ENCODE results near the gene MEF2D.

The MEF2D gene

DNA sequence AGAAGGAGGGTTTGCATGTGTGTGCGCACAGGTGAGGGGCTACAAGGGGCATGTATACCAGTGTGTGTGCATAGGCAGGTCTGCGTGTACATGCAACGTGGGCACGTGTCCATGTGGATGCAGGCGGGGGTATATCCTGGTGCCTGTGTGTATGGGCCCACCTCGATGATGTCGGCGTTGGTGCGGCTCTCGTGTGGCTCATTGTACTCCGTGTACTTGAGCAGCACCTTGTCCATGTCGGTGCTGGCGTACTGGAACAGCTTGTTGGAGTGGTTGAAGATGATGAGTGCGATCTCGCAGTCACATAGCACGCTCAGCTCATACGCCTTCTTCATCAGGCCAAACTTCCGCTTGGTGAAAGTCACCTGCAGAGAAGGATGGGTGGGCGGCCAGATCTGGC is 18.3 kb downstream of the MEF2D start:
- DNase-seq (ENCODE audit: low spot score in 2 of 2) = no peak
- peaks cover 31% of the 10 kb centered on the region for H3K36me3 Mint-ChIP-seq
- H3K9me3 Mint-ChIP-seq = no peaks in the 10 kb centered on the region
- H3K4me1 Mint-ChIP-seq = peaks cover 48% of the 10 kb centered on the region
- no peak overlapping the region for H3K4me3 Mint-ChIP-seq
- peak overlapping the region; percentile 94 for H3K27ac Mint-ChIP-seq
- no peaks in the 10 kb centered on the region for H3K27me3 Mint-ChIP-seq
- no peak for ATAC-seq (ENCODE audit: low read depth)

DNA sequence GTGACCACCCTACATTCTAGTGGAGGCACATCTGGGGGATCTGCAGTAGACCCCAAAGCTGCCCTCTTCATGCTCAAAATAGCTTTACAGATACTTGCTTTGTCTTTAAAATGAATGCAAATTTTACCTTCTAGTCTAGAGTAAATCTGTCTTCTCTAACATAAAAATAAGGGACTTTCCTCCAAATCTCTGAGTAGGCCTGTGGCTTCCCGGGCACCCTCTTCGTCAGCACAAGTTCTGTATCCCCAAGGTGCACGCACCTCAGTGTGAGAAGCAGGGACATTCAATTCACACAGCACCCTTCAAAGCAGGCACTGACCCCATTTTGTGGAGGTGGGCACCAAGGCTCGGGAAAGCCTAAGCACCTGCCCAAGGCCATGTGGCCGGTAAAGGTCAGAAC is 19.0 kb downstream of the MEF2D start:
- peaks cover 36% of the 10 kb centered on the region for H3K36me3 Mint-ChIP-seq
- ATAC-seq (ENCODE audit: low read depth) (peak; percentile 71), DNase-seq (ENCODE audit: low spot score in 2 of 2) (no peak)
- H3K4me3 Mint-ChIP-seq = peak overlapping the region; percentile 3
- peak overlapping the region; percentile 94 for H3K27ac Mint-ChIP-seq
- H3K27me3 Mint-ChIP-seq = no peaks in the 10 kb centered on the region
- H3K9me3 Mint-ChIP-seq = no peaks in the 10 kb centered on the region
- H3K4me1 Mint-ChIP-seq = peaks cover 43% of the 10 kb centered on the region

DNA sequence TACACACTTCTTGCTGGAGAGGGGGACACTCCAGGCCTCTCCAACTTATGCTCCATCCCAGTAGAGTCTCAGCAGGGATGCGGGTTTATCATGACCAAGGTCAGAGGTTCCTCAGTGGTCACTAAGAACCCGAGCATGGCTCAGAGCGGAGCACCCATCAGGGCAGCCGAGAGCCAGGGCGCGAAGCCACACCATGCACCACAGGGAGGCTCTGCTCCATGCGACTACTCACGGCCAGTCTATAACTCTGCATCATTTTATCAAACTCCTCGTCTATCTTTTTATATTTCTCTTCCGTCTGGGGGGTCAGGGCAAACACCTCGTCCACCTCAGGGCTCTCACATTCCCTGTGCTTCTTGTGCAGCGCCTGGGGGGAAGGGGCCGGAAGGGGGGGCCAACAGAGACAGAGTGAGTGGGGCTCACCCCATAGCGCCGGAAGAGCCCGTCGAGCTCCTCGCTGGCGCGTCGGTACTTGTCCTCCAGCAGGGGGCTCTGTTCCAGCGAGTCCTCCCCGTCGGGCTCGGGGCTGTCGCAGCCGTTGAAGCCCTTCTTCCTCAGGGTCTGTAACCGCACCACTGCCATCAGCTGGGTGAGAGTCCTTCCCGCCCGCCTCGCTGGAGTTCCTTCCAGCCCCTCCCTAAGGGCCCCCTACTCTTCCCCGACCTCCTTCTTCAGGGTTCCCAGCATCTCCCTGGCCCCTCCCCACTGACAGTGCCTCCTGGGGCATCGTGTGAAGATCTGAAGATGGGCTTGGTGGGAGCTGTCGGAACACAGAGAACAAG is 20.0 kb downstream of the MEF2D start:
- Mint-ChIP-seq H3K4me3 (peak overlapping the region; percentile 39), H3K27me3 (no peaks in the 10 kb centered on the region), H3K27ac (peak overlapping the region; percentile 94), H3K9me3 (no peaks in the 10 kb centered on the region), H3K36me3 (peaks cover 40% of the 10 kb centered on the region), H3K4me1 (peaks cover 45% of the 10 kb centered on the region)
- ATAC-seq (ENCODE audit: low read depth) (peak; percentile 82), DNase-seq (ENCODE audit: low spot score in 2 of 2) (peak; percentile 82)

DNA sequence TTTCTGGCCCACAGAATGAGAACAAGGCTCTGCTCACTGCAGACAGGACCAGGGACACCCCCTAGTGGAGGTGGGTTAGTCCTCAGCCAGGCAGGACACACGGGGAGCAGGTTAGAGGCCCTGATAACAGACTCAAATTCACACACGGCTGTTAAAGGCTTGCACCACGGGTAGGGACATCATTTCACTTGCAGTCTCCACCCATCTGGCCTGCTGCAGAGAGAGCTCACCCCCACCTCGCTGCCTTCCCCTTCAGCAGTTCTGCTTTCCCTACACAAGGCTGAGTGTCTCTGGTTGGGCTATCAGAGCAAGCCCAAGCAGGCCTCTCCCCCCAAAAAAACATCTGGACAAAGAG is 20.6 kb downstream of the MEF2D start:
- no peaks in the 10 kb centered on the region for H3K27me3 Mint-ChIP-seq
- no peaks in the 10 kb centered on the region for H3K9me3 Mint-ChIP-seq
- peaks cover 45% of the 10 kb centered on the region for H3K4me1 Mint-ChIP-seq
- ATAC-seq (ENCODE audit: low read depth) = peak; percentile 16
- peak overlapping the region; percentile 94 for H3K27ac Mint-ChIP-seq
- peaks cover 41% of the 10 kb centered on the region for H3K36me3 Mint-ChIP-seq
- no peak overlapping the region for H3K4me3 Mint-ChIP-seq
- no peak for DNase-seq (ENCODE audit: low spot score in 2 of 2)

GRCh38 chr1:156479093-156480015 is 21.2 kb downstream of the MEF2D start:
- Mint-ChIP-seq H3K27me3 (no peaks in the 10 kb centered on the region), H3K4me3 (no peak overlapping the region), H3K27ac (peak overlapping the region; percentile 62), H3K9me3 (no peaks in the 10 kb centered on the region), H3K36me3 (peaks cover 44% of the 10 kb centered on the region), H3K4me1 (peaks cover 42% of the 10 kb centered on the region)
- no peak for ATAC-seq (ENCODE audit: low read depth)
- no peak for DNase-seq (ENCODE audit: low spot score in 2 of 2)

GRCh38 chr1:156478250-156478627 is 22.3 kb downstream of the MEF2D start:
- H3K4me1 Mint-ChIP-seq = peaks cover 34% of the 10 kb centered on the region
- no peaks in the 10 kb centered on the region for H3K27me3 Mint-ChIP-seq
- H3K27ac Mint-ChIP-seq = no peak overlapping the region
- no peak overlapping the region for H3K4me3 Mint-ChIP-seq
- DNase-seq (ENCODE audit: low spot score in 2 of 2) = no peak
- no peak for ATAC-seq (ENCODE audit: low read depth)
- no peaks in the 10 kb centered on the region for H3K9me3 Mint-ChIP-seq
- H3K36me3 Mint-ChIP-seq = peaks cover 49% of the 10 kb centered on the region

GRCh38 chr1:156477526-156478249 is 22.9 kb downstream of the MEF2D start:
- peaks cover 46% of the 10 kb centered on the region for H3K36me3 Mint-ChIP-seq
- no peak for DNase-seq (ENCODE audit: low spot score in 2 of 2)
- peak overlapping the region; percentile 21 for H3K27ac Mint-ChIP-seq
- ATAC-seq (ENCODE audit: low read depth) = no peak
- no peak overlapping the region for H3K4me3 Mint-ChIP-seq
- no peaks in the 10 kb centered on the region for H3K27me3 Mint-ChIP-seq
- H3K9me3 Mint-ChIP-seq = no peaks in the 10 kb centered on the region
- H3K4me1 Mint-ChIP-seq = peaks cover 29% of the 10 kb centered on the region

DNA sequence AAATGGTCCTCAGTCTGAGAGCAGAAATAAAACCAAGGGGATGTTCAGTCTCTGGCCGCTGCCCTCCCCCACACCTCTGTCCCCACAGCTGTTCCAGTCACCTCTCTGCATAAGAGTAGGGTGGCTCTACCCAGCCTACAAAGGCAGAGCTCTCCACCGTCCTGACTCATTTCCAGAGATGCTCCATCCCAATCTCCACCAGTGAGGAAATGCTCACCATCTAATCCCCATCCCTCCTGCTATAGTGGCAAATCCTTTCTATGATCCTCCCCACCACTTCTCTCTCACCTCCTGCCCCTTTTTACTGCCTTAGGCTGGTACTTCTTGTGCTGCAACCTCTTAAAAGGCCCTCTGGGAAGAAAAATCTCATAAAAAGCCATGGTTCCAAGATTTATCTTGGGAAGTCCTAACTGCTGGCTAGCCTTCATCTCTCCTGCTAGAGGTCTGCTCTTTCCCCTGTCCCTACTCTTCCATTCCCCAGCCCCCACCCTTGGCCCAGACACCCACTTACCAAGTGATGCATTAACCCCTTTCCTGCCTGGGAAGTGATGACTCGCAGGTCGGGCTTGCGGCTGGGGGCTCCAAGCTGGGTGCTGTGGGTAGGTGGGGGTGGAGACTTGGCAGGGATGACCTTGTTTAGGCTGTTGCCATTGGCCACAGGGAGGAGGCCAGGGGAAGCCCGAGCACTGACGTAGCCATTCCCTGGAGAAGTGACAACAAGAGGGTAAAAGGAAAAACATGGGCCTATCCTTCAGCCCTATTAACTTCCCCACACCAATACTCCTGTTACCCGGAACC is 23.9 kb downstream of the MEF2D start:
- ATAC-seq (ENCODE audit: low read depth) = no peak
- H3K27ac Mint-ChIP-seq = peak overlapping the region; percentile 21
- peaks cover 40% of the 10 kb centered on the region for H3K36me3 Mint-ChIP-seq

GRCh38 chr1:156475568-156476500 is 24.7 kb downstream of the MEF2D start:
- peaks cover 37% of the 10 kb centered on the region for H3K36me3 Mint-ChIP-seq
- H3K9me3 Mint-ChIP-seq = no peaks in the 10 kb centered on the region
- H3K4me1 Mint-ChIP-seq = peaks cover 12% of the 10 kb centered on the region
- H3K27me3 Mint-ChIP-seq = no peaks in the 10 kb centered on the region
- no peak for ATAC-seq (ENCODE audit: low read depth)
- no peak overlapping the region for H3K4me3 Mint-ChIP-seq
- no peak for DNase-seq (ENCODE audit: low spot score in 2 of 2)
- H3K27ac Mint-ChIP-seq = peak overlapping the region; percentile 21

More for the DNA sequence above, 23.9 kb downstream of the MEF2D start:
- Mint-ChIP-seq H3K4me3 (no peak overlapping the region), H3K4me1 (peaks cover 20% of the 10 kb centered on the region), H3K9me3 (no peaks in the 10 kb centered on the region), H3K27me3 (no peaks in the 10 kb centered on the region)
- no peak for DNase-seq (ENCODE audit: low spot score in 2 of 2)

- Mint-ChIP-seq H3K9me3 (no peaks in the 10 kb centered on the region), H3K4me1 (peaks cover 6% of the 10 kb centered on the region), H3K4me3 (no peak overlapping the region), H3K27ac (peak overlapping the region; percentile 20), H3K27me3 (no peaks in the 10 kb centered on the region), H3K36me3 (peaks cover 31% of the 10 kb centered on the region)
- DNase-seq (ENCODE audit: low spot score in 2 of 2) (no peak), ATAC-seq (ENCODE audit: low read depth) (no peak)
These were observed 25.6 kb downstream of the MEF2D start for GRCh38 chr1:156474966-156475365.

GRCh38 chr1:156471496-156472490 is 28.8 kb downstream of the MEF2D start:
- peak overlapping the region; percentile 28 for H3K27ac Mint-ChIP-seq
- peaks cover 9% of the 10 kb centered on the region for H3K4me1 Mint-ChIP-seq
- peaks cover 35% of the 10 kb centered on the region for H3K36me3 Mint-ChIP-seq
- H3K4me3 Mint-ChIP-seq = no peak overlapping the region
- H3K9me3 Mint-ChIP-seq = no peaks in the 10 kb centered on the region
- no peaks in the 10 kb centered on the region for H3K27me3 Mint-ChIP-seq
- ATAC-seq (ENCODE audit: low read depth) = no peak
- no peak for DNase-seq (ENCODE audit: low spot score in 2 of 2)

DNA sequence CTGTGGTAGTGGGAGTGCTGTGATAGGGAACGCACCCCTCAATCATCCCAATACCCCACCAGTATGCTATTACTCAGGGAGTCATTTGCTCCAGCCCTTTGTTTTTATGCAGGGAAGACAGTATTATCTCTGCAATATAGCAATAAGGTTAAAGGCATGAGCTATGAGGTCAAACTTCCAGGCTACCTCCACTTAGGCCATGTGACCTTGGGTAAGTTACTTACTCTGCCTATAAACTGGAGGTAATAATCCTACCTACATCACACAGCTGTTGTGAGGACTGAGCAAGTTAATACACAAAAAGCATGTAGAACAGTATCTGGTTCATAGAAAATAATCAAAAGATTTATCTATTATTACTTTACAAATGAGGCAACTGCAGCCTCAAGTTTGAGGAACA is 30.1 kb downstream of the MEF2D start:
- ATAC-seq (ENCODE audit: low read depth) = no peak
- peaks cover 34% of the 10 kb centered on the region for H3K36me3 Mint-ChIP-seq

More for the DNA sequence above, 30.1 kb downstream of the MEF2D start:
- Mint-ChIP-seq H3K4me3 (no peak overlapping the region), H3K27ac (no peak overlapping the region), H3K4me1 (peaks cover 7% of the 10 kb centered on the region), H3K9me3 (no peaks in the 10 kb centered on the region), H3K27me3 (no peaks in the 10 kb centered on the region)
- DNase-seq (ENCODE audit: low spot score in 2 of 2) = no peak

All from memory B cell (primary cell).